8988T (cell line): ENCODE results near the gene TTLL12.

Source experiments
- DNase-seq: peaks from one replicate; pipeline ENCODE4 v3.0.0; 2011

The TTLL12 gene

GRCh38 chr22:43118953-43119458 is 67.9 kb downstream of the TTLL12 start:
- no peak for DNase-seq

- no peak for DNase-seq
Observed at GRCh38 chr22:43118024-43118849, 68.7 kb downstream of the TTLL12 start.

GRCh38 chr22:43116932-43117331 is 70.0 kb downstream of the TTLL12 start:
- no peak for DNase-seq
